Epidermal melanocyte (primary cell): ENCODE results near the gene CLSTN2.

Experiments
- DNase-seq: peaks from one replicate; pipeline ENCODE4 v3.0.0; 2011; ENCODE audit warnings: low spot score; ENCODE audit not compliant: insufficient read length

Gene CLSTN2

DNA sequence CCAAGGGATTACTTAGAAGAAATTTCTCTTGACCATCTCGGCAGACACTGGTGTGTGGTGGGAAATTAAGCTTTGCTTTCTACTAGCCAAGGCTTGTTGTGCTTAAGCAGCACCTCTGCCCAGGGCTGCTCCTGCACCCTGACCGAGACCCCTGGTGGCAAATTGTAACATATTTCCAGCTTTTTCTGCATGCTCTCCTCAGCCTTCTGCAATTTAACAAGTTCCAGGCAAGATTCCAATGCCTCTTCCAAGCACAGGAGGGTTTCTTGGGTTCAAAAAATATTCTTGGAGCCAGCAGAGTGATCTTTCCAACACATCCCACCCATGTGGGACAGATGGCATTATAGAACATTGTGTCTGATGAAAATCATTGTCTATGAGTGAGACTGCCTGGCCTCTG, 210.5 kb downstream of the CLSTN2 start:
- DNase-seq, result no peak

DNA sequence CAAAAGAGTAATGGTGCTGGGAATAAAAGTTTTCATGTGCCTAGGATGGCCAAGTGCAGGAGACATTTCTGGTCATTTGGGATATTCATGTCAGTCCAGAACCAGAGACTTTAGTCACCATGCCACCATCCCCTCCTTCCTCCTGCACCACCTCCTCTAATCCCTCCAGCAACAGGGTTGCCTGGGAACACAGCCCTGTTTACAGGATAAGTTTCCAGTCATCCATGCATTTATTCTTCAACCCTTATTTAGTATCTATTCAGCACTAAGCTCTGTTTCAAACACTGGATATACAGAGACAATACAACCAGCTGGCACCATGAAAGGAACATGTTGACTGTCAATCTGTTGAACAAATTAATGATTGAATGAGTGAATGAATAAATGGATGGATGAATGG, 211.7 kb downstream of the CLSTN2 start:
- DNase-seq, result no peak

DNA sequence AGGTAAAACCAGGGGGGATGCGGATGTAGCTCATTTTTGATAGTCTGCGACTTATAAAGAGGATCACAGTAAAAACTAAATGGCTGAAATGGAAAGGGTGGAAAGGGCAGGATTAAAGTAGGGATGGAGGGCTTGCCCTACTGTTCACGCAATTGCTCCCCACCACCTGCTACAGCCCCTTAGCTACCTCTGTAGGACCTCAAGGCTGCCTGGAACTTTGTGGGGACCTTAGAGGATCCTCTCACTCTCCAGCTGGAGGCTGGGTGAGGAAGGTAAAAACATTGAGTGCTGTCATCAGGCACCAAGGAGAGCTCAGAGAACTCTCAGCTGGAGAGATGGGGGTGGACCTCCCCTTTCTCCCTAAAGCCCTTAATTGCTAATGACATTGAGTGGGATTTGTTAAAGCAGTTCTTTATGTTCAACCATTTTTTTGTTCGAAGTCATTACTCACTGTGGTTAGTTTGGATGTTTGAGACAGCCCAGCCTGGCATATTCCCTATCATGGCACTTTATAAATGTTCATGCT, 213.0 kb downstream of the CLSTN2 start:
- DNase-seq, result no peak

DNA sequence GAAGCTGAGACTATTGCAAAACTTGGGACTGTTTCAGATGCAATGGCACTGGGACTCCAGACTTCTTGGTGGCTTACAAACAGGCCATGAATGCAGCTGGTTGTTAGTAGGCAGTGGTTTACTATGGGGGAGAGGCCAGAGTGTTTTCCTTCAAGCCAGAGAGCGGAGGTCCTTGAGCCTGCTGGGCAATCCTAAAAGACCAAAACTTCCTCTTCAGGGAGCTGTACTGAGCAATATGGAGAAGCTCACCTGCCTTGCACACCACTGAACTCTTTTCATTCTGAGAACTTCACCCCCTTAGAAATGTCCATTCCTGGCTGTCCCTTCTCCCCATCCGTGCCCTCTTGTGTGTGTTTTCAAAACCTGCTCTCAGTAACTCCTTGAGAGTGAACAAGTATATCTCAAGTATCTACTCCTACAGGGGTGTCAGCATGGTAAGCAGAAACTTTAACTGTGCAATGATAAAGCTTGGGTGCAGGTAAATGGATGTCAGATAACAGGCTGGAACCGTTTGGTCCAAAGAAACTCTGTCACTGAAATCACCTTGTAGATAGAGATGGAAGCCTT, 213.9 kb downstream of the CLSTN2 start:
- DNase-seq, result no peak

DNA sequence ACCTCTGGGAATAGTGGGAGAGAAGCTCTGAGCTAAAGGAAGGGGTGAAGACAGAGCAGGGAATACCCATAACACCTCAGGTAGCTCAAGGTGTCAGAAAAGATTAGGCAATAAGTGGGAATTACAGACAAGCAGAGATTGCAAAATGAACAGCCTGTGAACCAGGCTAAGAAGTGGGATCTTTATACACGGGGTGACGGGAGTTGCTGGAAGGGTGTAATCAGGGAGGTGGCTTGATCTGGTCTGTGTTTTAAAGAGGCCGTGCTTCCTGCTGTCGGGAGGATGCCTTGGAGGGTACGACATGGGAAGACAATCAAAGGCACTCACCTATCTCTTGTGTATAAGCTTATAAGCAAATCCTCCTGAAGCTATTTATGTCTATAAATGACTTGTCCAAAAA, 216.3 kb downstream of the CLSTN2 start:
- DNase-seq, result no peak

DNA sequence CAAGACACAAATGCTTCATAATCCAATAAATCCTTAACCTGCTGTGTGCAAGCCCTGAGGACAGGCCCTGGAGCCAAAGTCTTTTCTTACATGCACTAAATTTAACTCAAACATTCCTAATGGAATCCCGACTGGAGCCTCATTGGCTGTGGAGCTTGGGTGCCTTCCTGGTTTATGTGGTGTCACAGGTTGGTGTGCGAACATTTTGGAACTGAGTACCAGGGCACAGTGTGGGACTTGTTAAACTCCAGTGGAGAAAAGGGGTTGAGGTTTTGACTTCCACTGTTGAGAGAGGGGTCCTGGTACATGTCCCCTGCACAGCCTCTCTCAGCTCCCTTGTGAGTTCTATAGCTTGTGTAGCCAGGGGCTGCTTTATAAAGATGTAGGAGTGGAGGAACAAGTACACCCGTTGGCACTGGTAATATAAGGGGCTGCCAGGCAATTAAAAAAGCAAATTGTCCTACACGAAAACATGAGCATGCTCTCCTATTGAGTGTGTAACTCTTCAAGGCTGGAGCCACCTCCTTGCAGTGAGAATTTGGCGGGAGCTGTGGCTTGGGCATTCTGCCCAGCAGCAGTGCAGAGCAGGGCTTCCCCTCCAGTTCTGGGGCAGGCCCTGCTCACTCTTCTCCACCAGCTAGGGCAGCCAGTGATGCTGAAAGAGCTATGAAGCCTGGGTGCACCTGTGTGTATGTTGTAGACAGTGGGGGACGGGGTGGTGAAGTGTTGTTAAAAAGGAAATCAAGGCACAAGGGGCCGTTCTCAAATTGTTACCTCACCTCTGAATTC, 218.1 kb downstream of the CLSTN2 start:
- DNase-seq, result no peak

DNA sequence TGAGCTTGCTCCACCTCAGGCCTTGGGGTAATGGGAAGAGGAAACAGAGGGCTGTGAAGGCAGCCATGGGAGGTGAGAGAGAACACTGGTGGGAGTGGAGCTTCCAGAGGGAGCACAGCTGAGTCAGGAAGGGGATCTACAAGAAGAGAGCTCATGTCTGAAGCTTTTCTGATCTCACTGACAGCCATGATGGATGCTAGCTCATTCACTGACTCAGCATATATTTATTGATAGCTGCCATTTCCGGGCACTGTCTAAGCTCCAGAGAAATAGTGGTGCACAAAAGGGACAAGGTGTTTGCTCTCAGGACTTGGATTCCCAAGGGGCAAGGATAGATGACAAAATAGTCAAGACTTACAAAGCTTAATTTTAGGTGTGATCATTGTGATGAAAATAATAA, 218.8 kb downstream of the CLSTN2 start:
- DNase-seq, result no peak

DNA sequence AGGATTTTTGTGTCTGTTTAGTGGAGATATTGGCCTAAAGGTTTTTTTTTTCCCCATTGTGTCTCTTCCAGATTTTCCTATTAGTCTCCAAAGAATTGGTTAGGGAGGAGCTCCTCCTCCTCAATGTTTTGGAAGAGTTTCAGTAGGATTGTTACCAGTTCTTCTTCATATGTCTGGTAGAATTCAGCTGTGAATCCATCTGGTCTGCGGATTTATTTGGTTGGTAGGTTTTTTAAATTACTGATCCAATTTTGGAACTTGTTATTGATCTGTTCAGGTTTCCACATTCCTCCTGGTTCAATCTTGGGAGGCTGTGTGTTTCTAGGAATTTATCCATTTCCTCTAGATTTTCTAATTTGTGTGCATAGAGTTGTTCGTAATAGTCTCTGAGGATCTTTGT, 222.2 kb downstream of the CLSTN2 start:
- no peak for DNase-seq

DNA sequence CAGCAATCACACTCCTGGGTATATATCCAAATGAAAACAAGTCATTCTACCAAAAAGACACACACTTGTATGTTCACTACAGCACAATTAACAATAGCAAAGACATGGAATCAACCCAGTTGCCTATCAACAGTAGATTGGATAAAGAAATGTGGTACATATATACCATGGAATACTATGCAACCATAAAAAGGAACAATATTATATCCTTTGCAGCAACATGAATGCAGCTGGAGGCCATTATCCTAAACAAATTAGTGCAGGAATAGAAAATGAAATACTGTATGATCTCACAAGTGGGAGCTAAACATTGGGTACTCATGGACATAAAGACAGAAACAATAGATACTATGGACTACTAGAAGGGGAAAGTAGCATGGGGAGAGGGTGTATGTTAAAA, 224.7 kb downstream of the CLSTN2 start:
- no peak for DNase-seq

DNA sequence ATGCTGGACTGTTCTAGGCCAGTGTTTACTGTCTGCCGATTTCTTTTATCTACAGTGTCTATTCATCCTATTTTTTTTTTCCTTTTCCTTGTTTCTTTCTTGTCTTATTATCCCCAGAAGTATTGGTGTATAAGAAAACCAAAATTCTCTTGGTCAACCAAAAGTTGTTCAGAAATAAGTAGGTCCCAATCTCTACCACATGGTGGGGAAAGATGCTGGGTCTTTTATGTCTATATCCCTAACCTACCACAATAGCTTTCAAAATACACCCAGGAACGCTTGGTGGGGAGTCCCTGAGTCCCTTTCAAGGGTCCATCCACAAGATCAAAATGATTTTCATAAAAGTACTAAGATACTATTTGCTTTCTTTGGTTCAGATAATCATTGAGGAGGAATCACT, 225.6 kb downstream of the CLSTN2 start:
- no peak for DNase-seq

DNA sequence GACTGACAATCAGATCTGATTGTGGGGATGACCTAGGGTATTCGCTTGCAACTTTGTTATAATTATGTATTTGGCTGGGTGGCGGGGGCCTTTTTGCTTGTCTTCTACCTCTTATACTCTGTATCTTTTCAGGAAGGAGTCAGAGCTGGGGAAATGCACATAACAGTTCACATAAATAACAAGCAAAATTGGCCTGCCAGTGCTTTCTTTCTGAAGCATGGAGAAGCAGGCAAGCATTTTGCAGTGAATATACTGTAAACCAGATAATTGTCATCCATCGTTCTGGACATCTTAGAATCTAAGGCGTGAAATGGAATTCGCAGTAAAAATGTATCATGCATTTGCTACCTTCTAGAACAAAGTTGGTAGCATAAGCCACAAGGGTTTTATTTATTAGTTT, 227.6 kb downstream of the CLSTN2 start:
- DNase-seq, result no peak

DNA sequence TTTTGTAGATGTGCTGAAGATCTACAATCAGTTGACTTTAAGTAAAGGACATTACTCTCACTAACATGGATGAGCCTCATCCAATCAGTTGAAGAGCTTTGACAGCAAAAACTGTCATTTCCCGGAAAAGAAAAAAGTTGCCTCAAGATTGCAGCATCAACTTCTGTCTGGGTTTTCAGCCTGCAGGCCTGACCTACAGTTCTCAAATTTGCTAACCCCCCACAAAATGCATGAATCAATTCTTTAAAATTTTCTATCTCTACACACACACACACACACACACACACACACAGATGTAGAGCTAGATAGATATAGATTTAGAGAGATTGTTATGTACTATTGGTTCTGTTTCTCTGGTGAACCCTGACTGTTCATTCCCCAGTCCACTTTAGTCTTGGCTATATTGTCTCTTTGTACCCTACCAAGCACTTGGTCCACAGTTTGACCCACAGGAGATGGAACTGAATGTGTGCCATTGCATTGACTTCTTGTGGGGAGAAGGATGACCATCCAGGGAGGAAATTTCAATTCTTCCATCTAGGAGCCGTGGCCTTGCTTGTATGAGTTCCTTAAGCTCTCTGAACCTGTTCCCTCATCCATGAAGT, 228.3 kb downstream of the CLSTN2 start:
- DNase-seq, result no peak

DNA sequence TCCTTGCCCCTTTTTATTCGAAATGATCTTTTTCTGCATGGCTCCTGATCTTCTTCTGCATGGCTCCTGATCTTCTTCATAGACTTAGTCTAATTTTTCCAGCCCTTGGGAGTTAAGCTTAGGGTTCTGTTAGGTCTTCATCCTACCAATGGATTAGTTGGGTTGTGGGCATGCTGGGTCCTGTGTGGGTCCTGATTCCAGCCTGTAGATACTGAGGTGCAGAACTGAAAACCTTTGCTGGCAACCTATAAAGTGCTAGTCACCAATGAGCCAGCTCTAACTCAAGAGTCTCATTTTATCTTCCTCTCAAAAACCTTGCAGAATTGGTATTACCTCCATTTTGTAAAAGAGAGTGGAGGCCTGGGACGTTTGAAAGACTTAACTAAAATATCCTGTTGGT, 229.2 kb downstream of the CLSTN2 start:
- DNase-seq, result no peak

DNA sequence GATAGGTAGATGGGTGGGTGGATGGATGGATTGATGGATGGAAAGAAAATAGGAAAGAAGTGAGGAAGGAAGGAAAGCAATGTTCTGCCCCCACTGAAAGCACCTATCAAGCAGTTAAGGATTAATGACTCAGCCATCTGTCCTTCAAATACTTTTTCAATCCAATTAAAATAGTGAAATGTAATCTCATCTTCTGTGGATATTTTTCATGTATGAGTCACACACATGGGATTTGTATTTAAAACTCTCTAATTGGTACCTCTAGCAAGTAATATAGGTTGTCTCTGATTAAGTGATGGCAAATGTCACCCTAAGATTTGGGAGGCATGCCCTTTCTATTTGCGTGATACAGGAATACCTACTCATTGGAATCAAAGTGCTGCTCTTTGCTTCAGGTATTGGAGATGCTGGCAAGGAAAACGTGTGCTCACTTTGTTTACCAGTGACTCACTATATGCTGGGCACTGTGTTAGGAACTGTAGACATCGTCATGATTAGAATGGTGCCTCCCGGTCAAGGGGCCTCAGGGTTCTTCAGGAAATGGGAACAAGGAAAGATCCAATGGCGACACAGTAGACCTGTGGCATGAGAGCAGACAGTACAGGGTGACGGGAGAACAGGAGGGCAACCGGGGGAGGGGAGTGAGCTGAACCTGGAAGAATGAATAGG, 230.1 kb downstream of the CLSTN2 start:
- no peak for DNase-seq

DNA sequence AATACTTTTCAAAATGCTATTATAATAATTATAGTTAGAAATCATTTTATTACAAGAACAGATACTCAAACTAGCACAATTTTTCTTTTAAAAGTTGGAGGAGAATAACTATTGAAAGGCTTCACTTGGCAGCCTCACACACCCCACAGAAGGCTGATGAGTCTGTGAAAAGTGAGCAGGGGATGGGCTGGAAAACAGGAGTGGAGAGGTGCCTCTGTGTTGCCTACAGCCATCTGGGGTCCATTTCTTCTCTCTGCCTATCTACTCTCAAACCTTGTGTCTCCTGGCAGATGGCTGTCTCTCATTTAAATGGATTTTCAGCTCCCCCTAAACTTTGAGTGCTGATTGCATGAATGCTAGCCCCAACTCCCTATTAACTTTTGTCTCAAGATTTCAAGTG, 230.8 kb downstream of the CLSTN2 start:
- no peak for DNase-seq

DNA sequence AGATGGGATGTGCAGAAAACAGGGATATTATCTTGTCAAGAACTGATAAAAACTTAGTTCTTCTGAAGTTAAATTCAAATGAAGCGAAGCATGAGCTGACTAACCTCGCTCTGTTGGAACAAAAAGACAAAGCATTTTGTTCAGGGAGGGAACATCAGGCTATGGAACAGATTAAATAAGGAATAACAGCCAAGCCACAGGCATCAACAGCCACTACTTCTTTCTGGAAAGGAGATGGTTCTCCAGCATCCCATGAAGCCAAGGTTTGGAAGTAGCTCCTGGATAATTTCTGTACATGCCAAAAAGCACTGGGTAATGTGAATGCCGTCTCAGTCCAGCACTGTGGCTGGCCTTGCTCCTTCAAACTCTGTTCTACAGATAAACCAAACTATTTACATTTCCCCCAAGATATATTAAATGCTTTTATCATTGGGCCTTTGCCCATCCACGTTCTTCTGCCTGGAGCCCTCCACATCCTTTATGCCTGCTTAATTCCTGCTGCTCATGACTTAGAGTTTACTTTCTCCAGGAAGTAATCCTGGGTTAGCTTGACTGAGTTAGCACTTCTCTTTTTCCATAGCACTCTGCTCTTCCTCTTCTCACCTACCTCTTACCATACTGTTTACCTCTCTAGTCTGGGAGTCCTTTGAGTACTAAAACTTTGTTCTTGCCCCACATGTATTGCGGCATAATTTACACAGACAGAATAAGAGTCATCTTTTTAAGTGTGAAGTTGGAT, 232.0 kb downstream of the CLSTN2 start:
- DNase-seq, result no peak

DNA sequence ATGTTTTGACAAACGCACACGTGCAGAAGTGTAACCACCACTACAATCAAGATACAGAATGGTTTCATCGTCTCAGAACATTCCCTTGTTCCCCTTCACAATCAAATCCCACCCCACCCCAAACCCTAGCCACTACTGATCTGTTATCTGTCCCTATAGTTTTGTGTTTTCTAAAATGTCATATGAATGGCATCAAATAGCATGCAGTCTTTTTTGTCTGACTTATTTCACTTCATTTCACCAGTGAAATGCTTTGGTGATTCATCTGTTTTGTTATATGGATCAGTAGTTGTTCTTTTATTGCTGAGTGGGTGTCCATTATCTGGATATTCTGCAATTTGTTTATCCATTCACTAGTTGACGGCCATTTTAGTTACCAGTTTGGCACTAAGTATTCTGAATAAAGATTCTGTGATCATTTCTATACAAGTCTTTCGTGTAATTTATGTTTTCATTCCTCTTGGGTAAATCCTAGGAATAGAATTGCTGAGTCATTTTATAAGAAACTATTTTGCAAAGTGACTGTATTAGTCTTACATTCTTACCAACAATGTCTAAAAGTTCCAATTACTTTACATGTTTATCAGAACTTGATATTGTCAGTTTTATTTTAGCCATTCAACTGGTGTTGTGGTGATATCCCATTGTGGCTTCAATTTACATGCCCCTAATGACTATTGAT, 232.8 kb downstream of the CLSTN2 start:
- DNase-seq, result no peak

DNA sequence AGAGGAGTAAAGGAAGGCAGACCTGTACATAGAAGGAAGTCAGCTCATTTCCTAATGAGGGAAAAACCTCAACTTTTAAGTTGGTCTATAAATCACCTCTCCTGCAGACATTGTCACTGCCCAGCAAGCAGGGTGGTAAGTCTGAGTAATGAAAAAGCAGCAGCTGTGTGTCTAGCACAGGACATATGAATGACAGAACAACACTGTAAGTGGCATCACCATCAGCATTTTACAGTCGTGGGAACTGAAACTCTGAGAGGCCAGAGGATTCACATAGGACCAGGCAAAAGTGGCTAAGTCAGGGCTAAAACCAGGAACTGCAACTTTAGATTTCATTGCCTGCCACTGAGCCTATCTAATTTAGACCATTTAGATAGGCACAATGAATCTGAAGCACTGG, 235.6 kb downstream of the CLSTN2 start:
- no peak for DNase-seq

DNA sequence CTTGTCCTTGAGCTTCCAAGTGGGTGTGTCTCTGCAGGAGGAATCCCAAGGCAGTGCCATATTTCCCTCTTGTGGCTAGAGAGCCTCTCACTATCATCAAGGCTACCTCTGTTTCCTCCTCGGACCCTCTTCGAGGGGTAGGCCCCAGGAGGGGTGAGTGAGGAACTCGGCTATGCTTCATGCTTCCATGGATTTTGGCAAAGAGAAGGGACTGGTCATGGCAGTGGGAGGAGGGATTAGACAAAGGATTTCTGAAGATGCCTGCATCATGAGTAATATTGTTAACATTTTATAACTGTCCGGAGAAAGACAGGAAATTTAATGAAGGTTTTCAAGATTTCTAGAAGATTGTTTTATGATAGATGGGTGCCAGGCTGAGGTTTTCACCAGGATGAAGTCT, 241.5 kb downstream of the CLSTN2 start:
- no peak for DNase-seq

DNA sequence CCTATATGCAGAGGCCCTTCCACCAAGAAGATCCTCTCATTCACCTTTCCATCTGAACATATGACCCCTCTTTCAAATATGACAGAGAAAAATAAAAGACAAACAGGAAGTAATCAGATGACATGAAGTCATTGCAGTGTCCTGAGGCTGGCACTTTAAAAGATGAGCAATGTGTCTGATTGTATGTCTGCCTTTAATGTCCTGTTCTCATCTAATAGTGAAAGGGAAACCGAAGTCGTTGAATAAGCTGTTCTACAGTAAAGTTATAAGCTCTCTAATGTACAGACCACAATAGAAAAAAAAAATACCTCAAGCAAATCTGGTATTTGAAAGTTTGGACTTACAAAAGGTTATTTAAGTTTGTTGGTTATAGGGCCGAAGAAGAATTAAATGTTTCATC, 243.0 kb downstream of the CLSTN2 start:
- no peak for DNase-seq

DNA sequence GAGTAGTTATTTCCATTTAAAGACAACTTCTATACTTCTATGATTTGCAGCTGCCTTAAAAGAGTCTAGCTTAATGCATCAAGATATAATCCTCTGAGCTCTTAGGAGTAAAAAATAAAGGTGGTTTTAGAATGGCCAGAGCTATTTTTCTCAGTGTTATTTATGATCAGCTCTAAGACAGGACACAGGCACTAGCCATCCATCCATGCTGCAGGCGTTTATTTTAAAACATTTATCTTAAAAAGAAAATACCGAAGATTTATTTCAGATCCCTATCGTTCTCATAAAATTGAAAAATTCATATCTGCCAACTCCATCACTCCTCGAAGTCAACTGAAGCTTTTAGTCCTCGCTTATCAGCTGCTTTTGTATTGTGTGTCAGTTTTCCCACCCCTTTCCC, 243.5 kb downstream of the CLSTN2 start:
- DNase-seq, result no peak
